Naive B cell (primary cell): ENCODE results near the gene RBPJ. TPM values are rescaled to one million over a fixed set of nuclear protein-coding genes. Genes with fewer than 3 reads are reported as not detected.
"Not testable (repeated sequence)": the region's sequence is repeated elsewhere in the genome, so short reads cannot be mapped to it uniquely, and the experiment has no call there.

ENCODE experiments used
- ATAC-seq, 2 donors: fragments of 150-1000 bp; cut with Tn5 transposase; 2 replicates each; pipeline ENCODE4 v1.10.0; 2021; ENCODE audit warnings: low read depth in 2 of 2, mild to moderate bottlenecking in 2 of 2, moderate library complexity in 2 of 2
- DNase-seq: peaks from one replicate; pipeline ENCODE4 v3.0.0; 2022
- H3K27ac Mint-ChIP-seq, 6 donors: one replicate each; pipeline ENCODE4 v1.8.0; 2020 to 2022; ENCODE audit warnings: mild to moderate bottlenecking in 6 of 6, mixed read lengths in 6 of 6, moderate library complexity in 5 of 6, inconsistent platforms in 2 of 6
- H3K27me3 Mint-ChIP-seq, 3 donors: one replicate each; pipeline ENCODE4 v1.8.0; 2021 to 2022; ENCODE audit warnings: mixed read lengths in 3 of 3, mild to moderate bottlenecking in 1 of 3
- H3K36me3 Mint-ChIP-seq, 2 donors: one replicate each; pipeline ENCODE4 v1.8.0; 2020 to 2022; ENCODE audit warnings: mixed read lengths in 2 of 2, inconsistent platforms in 1 of 2, mild to moderate bottlenecking in 1 of 2
- H3K4me1 Mint-ChIP-seq, 3 donors: one replicate each; pipeline ENCODE4 v1.8.0; 2020 to 2022; ENCODE audit warnings: mixed read lengths in 3 of 3, inconsistent platforms in 1 of 3, mild to moderate bottlenecking in 1 of 3, moderate library complexity in 1 of 3
- H3K4me3 Mint-ChIP-seq, 8 donors: one replicate each; pipeline ENCODE4 v1.8.0; 2020 to 2022; ENCODE audit warnings: mild to moderate bottlenecking in 8 of 8, mixed read lengths in 8 of 8, moderate library complexity in 8 of 8, inconsistent platforms in 2 of 8
- H3K9me3 Mint-ChIP-seq, 7 donors: one replicate each; pipeline ENCODE4 v1.8.0; 2020 to 2022; ENCODE audit warnings: mixed read lengths in 7 of 7, mild to moderate bottlenecking in 5 of 7, inconsistent platforms in 2 of 7, moderate library complexity in 1 of 7
- polyA plus RNA-seq, 6 donors: library from polyadenylated mRNA; unstranded; fragments of 300-500 nt; fragmentation: Illumina TruSeq; gene quantifications; one replicate each; pipeline ENCODE4 v1.2.3, GENCODE V29; 2021; ENCODE audit warnings: low read depth in 6 of 6

The RBPJ gene
- polyA plus RNA-seq, 6 donors from 2014 or later: 35.7 to 82.1 (median 49.6) TPM

- ATAC-seq, H3K9me3 Mint-ChIP-seq, DNase-seq, H3K36me3 Mint-ChIP-seq, H3K27me3 Mint-ChIP-seq, H3K27ac Mint-ChIP-seq, H3K4me3 Mint-ChIP-seq: not testable (repeated sequence)
- peaks cover 9 to 14% (median 11%) of the 10 kb centered on the region in 3 donors for H3K4me1 Mint-ChIP-seq
Observed at GRCh38 chr4:26359521-26359920, 38.7 kb downstream of the RBPJ start.

DNA sequence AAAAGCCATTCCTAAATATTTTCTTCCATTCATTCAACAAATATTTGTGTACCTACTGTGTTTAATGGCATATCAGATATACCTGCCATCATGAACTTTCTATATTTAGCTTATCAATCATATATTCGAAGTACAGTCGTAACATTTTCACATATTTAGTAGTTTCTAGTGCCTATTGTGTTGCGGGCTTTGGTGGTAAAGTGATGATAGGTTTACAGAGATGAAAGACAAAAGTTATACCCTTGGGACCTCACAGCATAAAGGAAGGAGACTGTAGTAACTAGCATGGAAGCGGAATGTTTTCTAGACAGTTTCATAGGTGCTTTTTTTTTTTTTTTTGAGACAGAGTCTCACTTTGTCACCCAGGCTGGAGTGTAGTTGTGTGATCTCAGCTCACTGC is 39.5 kb downstream of the RBPJ start:
- Mint-ChIP-seq H3K4me1 (peaks cover 8 to 11% (median 9%) of the 10 kb centered on the region in 3 donors), H3K27ac (peak overlapping the region in 1 of 6 donors; percentile 59)

DNA sequence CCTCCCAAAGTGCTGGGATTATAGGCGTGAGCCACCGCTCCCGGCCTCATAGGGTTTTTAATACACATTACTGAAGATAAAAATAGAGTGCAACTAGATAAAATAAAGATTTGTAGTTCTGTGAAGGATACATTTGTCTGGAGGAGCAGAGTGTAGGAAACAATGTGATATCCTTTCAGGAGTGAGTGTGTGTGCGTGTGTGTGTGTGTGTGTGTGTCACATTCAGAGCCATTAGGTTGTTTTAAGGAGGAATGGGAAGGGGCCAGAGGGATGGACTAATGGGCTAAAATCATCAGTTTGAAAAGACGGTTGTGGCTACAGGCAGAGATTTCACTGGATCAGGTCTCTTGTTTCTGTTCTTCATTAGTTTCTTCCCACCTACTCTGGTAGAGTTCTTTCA is 40.0 kb downstream of the RBPJ start:
- DNase-seq: no peak
- Mint-ChIP-seq H3K4me3 (no peak overlapping the region), H3K36me3 (no peaks in the 10 kb centered on the region), H3K4me1 (peaks cover 8 to 11% (median 9%) of the 10 kb centered on the region in 3 donors), H3K27me3 (no peaks in the 10 kb centered on the region), H3K9me3 (no peaks in the 10 kb centered on the region), H3K27ac (peak overlapping the region in 2 of 6 donors; percentile 86 to 89)
- no peak for ATAC-seq

More for the DNA sequence above, 39.5 kb downstream of the RBPJ start:
- Mint-ChIP-seq H3K27me3 (no peaks in the 10 kb centered on the region), H3K9me3 (no peaks in the 10 kb centered on the region), H3K36me3 (no peaks in the 10 kb centered on the region), H3K4me3 (no peak overlapping the region)
- DNase-seq (no peak), ATAC-seq (no peak)

DNA sequence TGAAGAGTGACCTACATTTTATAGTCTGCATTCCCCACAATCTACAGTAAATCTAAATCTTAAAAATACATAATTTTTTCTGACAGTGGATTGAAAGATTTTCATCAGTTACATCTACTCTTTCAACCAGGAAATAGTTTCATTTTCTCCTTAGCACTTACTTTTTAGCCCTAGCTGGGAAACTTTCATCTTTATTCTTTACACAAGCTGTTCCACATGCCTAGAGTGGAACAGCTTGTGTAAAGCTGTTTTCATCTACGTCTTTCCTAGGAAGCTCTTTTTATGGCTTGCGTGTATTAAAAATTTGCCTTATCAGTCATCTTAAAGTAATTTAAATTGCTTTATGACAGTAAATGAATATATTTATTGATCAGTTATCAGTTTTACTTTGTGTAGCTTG is 40.5 kb downstream of the RBPJ start:
- no peaks in the 10 kb centered on the region for H3K36me3 Mint-ChIP-seq
- ATAC-seq (no peak), DNase-seq (no peak)
- no peak overlapping the region for H3K27ac Mint-ChIP-seq
- no peaks in the 10 kb centered on the region for H3K9me3 Mint-ChIP-seq
- H3K27me3 Mint-ChIP-seq: no peaks in the 10 kb centered on the region
- H3K4me1 Mint-ChIP-seq: peaks cover 8 to 11% (median 9%) of the 10 kb centered on the region in 3 donors
- no peak overlapping the region for H3K4me3 Mint-ChIP-seq

GRCh38 chr4:26362745-26363439 is 42.1 kb downstream of the RBPJ start:
- no peak overlapping the region for H3K27ac Mint-ChIP-seq
- H3K36me3 Mint-ChIP-seq: peaks cover 1 to 3% of the 10 kb centered on the region in 2 donors
- H3K4me3 Mint-ChIP-seq: no peak overlapping the region
- DNase-seq (no peak), ATAC-seq (no peak)
- H3K9me3 Mint-ChIP-seq: no peaks in the 10 kb centered on the region
- H3K4me1 Mint-ChIP-seq: peaks cover 8 to 11% (median 9%) of the 10 kb centered on the region in 3 donors
- H3K27me3 Mint-ChIP-seq: no peaks in the 10 kb centered on the region

DNA sequence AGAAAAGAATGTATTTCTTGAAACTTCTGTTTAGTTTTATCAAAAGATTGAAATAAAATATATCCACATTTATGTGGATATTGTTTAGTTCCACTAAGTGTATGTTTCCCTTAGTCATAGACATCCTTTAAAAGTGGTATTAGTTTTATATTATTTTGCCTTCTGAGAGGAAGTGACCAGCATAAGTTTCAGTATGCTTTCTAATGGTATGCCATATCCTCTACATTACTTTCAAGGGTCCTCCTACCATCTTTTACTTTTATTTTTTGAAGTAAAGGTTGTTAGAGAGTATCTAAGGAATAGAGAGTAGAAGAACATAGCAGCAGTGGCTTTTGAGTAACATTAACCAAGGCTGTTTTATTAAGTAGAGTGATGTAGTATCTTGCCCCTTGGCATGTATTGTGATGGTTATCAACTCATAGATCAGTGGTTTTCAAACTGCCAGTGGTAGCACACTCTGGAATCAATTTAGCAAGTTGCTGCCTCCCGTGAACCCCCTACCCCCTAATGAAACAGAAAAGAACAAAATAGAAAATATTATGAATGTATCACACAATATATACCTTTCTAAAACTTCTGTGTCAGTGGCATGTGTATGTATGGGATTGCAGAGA is 44.8 kb downstream of the RBPJ start:
- H3K4me3 Mint-ChIP-seq: no peak overlapping the region
- H3K9me3 Mint-ChIP-seq: no peaks in the 10 kb centered on the region
- H3K4me1 Mint-ChIP-seq: peaks cover 5 to 13% (median 10%) of the 10 kb centered on the region in 3 donors
- peaks cover 0 to 5% (median 0%) of the 10 kb centered on the region in 3 donors for H3K27me3 Mint-ChIP-seq
- DNase-seq: no peak
- H3K36me3 Mint-ChIP-seq: peaks cover 9 to 17% of the 10 kb centered on the region in 2 donors
- H3K27ac Mint-ChIP-seq: no peak overlapping the region
- no peak for ATAC-seq

DNA sequence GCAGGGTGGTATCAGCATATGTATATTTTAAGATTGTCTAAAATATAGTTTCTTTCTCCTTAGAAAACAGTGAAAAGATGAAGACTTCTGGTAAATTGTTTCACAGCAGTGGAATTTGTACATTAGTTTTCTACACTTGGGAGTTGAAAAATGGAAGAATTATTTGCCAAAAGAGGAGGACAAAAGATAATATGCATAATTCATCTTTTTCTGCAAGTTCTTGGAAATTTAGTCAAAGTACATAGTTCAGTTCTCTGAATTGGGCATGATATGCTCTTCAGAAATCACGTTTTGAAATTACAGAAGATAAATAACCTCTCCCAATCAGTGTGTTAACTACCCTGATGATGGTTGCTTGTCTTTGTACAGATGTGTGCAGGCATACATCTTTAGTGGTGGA is 47.0 kb downstream of the RBPJ start:
- Mint-ChIP-seq H3K4me3 (no peak overlapping the region), H3K27ac (no peak overlapping the region), H3K9me3 (no peaks in the 10 kb centered on the region), H3K36me3 (peaks cover 9 to 17% of the 10 kb centered on the region in 2 donors), H3K4me1 (peaks cover 8 to 18% (median 13%) of the 10 kb centered on the region in 3 donors), H3K27me3 (peaks cover 0 to 9% (median 0%) of the 10 kb centered on the region in 3 donors)
- no peak for ATAC-seq
- DNase-seq: no peak

DNA sequence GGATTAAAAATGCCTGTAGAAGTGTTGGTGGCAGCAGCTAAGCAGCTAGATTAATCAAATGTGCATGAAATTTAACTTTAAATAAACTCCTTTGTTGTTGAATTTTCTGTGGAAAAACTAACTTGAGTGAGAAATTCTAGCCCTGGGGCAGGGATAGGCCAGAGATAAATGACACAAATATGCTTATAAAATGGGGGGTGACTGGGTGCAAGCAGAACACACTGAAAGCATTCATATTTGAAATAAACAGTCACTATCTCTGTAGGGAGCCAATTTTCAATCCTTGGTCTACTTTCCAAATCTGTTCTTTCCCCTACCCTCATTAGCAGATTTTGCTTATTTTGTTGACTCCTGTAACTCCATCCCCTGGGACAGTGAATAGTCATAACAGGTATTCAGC is 47.9 kb downstream of the RBPJ start:
- Mint-ChIP-seq H3K9me3 (no peaks in the 10 kb centered on the region), H3K36me3 (peaks cover 9 to 17% of the 10 kb centered on the region in 2 donors), H3K4me3 (no peak overlapping the region), H3K27ac (no peak overlapping the region), H3K27me3 (peaks cover 0 to 9% (median 0%) of the 10 kb centered on the region in 3 donors), H3K4me1 (peaks cover 14 to 25% (median 15%) of the 10 kb centered on the region in 3 donors)
- DNase-seq (no peak), ATAC-seq (no peak)

DNA sequence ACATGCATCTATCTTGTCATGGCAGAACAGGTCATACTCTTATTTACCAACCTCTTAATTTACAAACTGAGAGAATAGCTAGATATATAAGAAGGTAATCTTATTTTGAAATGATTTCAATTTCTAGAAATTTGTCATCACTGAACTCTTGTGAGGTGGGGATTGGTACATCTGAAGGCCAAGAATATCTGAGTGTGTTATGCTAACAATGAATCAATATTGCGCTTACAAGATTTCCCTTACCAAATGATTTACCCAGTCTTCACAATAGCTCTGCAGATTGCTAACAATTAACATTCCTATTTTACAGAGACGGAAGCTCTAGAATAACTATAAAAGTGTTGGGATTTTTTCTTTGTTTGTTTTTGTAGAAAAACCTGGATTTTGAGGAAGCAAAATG is 48.3 kb downstream of the RBPJ start:
- H3K9me3 Mint-ChIP-seq: no peaks in the 10 kb centered on the region
- peaks cover 0 to 9% (median 0%) of the 10 kb centered on the region in 3 donors for H3K27me3 Mint-ChIP-seq
- no peak overlapping the region for H3K4me3 Mint-ChIP-seq
- peaks cover 9 to 17% of the 10 kb centered on the region in 2 donors for H3K36me3 Mint-ChIP-seq
- H3K4me1 Mint-ChIP-seq: peaks cover 14 to 25% (median 15%) of the 10 kb centered on the region in 3 donors
- H3K27ac Mint-ChIP-seq: no peak overlapping the region
- DNase-seq (no peak), ATAC-seq (no peak)

- Mint-ChIP-seq H3K4me3 (no peak overlapping the region), H3K4me1 (peaks cover 14 to 25% (median 15%) of the 10 kb centered on the region in 3 donors), H3K27me3 (peaks cover 0 to 9% (median 0%) of the 10 kb centered on the region in 3 donors), H3K36me3 (peaks cover 9 to 17% of the 10 kb centered on the region in 2 donors), H3K27ac (peak overlapping the region in 2 of 6 donors; percentile 8 to 68), H3K9me3 (no peaks in the 10 kb centered on the region)
- DNase-seq (no peak), ATAC-seq (no peak)
Observed at GRCh38 chr4:26369581-26369980, 48.8 kb downstream of the RBPJ start.

- H3K4me3 Mint-ChIP-seq: no peak overlapping the region
- peaks cover 9 to 17% of the 10 kb centered on the region in 2 donors for H3K36me3 Mint-ChIP-seq
- peaks cover 0 to 9% (median 0%) of the 10 kb centered on the region in 3 donors for H3K27me3 Mint-ChIP-seq
- H3K9me3 Mint-ChIP-seq: no peaks in the 10 kb centered on the region
- DNase-seq: no peak
- H3K27ac Mint-ChIP-seq: no peak overlapping the region
- ATAC-seq: no peak
- peaks cover 18 to 30% (median 20%) of the 10 kb centered on the region in 3 donors for H3K4me1 Mint-ChIP-seq
Observed at GRCh38 chr4:26372076-26372475, 51.3 kb downstream of the RBPJ start.

- peak overlapping the region in 1 of 8 donors; percentile 20 for H3K4me3 Mint-ChIP-seq
- peaks cover 9 to 16% of the 10 kb centered on the region in 2 donors for H3K36me3 Mint-ChIP-seq
- peaks cover 0 to 9% (median 0%) of the 10 kb centered on the region in 3 donors for H3K27me3 Mint-ChIP-seq
- H3K9me3 Mint-ChIP-seq: no peaks in the 10 kb centered on the region
- DNase-seq (peak; percentile 17), ATAC-seq (peak; percentile 50 to 68)
- H3K4me1 Mint-ChIP-seq: peaks cover 18 to 35% (median 25%) of the 10 kb centered on the region in 3 donors
- peak overlapping the region in 1 of 6 donors; percentile 29 for H3K27ac Mint-ChIP-seq
Observed at GRCh38 chr4:26372525-26373172, 51.8 kb downstream of the RBPJ start.

GRCh38 chr4:26375551-26375950 is 54.7 kb downstream of the RBPJ start:
- H3K4me3 Mint-ChIP-seq: no peak overlapping the region
- no peaks in the 10 kb centered on the region for H3K9me3 Mint-ChIP-seq
- DNase-seq (no peak), ATAC-seq (no peak)
- no peaks in the 10 kb centered on the region for H3K36me3 Mint-ChIP-seq
- peaks cover 35 to 49% (median 36%) of the 10 kb centered on the region in 3 donors for H3K4me1 Mint-ChIP-seq
- peaks cover 0 to 3% (median 0%) of the 10 kb centered on the region in 3 donors for H3K27me3 Mint-ChIP-seq
- H3K27ac Mint-ChIP-seq: no peak overlapping the region
